HepG2 (cell line): ENCODE data around the gene NUTF2. TPM values are rescaled to one million over a fixed set of nuclear protein-coding genes. Genes with fewer than 3 reads are reported as not detected.
A peak's percentile ranks its signal among the peaks of the same experiment; 100 is the strongest.

Experiments used
- AGO1 ChIP-seq: fragments of 200-400 bp; formaldehyde crosslinking; IDR thresholded peaks from 2 replicates; pipeline ENCODE4 v1.6.1; 2017; ENCODE audit warnings: mild to moderate bottlenecking, low read depth, low read length, moderate library complexity; ENCODE audit not compliant: poor library complexity, severe bottlenecking
- CREM ChIP-seq, 2 experiments: sonication (generic) in 1 of 2; formaldehyde crosslinking in 1 of 2; IDR thresholded peaks; 2 replicates each; pipeline versions ENCODE4 v1.4.0 to v1.6.1; 2016 to 2020; ENCODE audit warnings: antibody characterized with exemption in 1 of 2, mild to moderate bottlenecking in 1 of 2, missing genetic modification reagents in 1 of 2
- FOXP1 ChIP-seq, 2 experiments: fragments of 450-650 bp in 1 of 2; IDR thresholded peaks; 2 replicates each; pipeline ENCODE4 v1.6.1; 2017 to 2018; ENCODE audit warnings: antibody characterized with exemption in 1 of 2
- GLI4 ChIP-seq: sonication (generic); formaldehyde crosslinking; IDR thresholded peaks from 2 replicates; pipeline ENCODE4 v1.5.1; 2020; ENCODE audit warnings: missing genetic modification reagents, mild to moderate bottlenecking, moderate library complexity, borderline replicate concordance
- KDM4B ChIP-seq: sonication (generic); formaldehyde crosslinking; IDR thresholded peaks from 2 replicates; pipeline ENCODE4 v1.4.0; 2020; ENCODE audit warnings: missing genetic modification reagents
- MEF2D ChIP-seq: sonication (generic); formaldehyde crosslinking; IDR thresholded peaks from 2 replicates; pipeline ENCODE4 v1.5.1; 2020; ENCODE audit warnings: mild to moderate bottlenecking, missing genetic modification reagents
- MTF1 ChIP-seq: sonication (generic); formaldehyde crosslinking; IDR thresholded peaks from 2 replicates; pipeline ENCODE4 v1.5.0; 2020; ENCODE audit warnings: missing genetic modification reagents
- NFKBIZ ChIP-seq: IDR thresholded peaks from 2 replicates; pipeline ENCODE4 v1.6.1; 2018; ENCODE audit warnings: missing genetic modification reagents, missing compliant biosample characterization
- PHF20 ChIP-seq: sonication (generic); formaldehyde crosslinking; IDR thresholded peaks from 2 replicates; pipeline ENCODE4 v1.5.0; 2020; ENCODE audit warnings: mild to moderate bottlenecking, missing genetic modification reagents
- PITX1 ChIP-seq: sonication (generic); formaldehyde crosslinking; IDR thresholded peaks from 2 replicates; pipeline ENCODE4 v1.5.1; 2020; ENCODE audit warnings: mild to moderate bottlenecking, missing genetic modification reagents
- POLR2AphosphoS5 ChIP-seq: IDR thresholded peaks from 2 replicates; pipeline ENCODE4 v1.6.1; 2012; ENCODE audit warnings: low read depth, low read length
- SIX1 ChIP-seq: sonication (generic); formaldehyde crosslinking; IDR thresholded peaks from 2 replicates; pipeline ENCODE4 v1.4.0; 2020; ENCODE audit warnings: missing genetic modification reagents, borderline replicate concordance
- SNAI1 ChIP-seq: sonication (generic); formaldehyde crosslinking; IDR thresholded peaks from 2 replicates; pipeline ENCODE4 v1.5.0; 2020; ENCODE audit warnings: mild to moderate bottlenecking, missing genetic modification reagents, borderline replicate concordance
- TBX3 ChIP-seq: fragments of 450-650 bp; IDR thresholded peaks from 2 replicates; pipeline ENCODE4 v1.6.1; 2017; ENCODE audit warnings: antibody characterized with exemption, mild to moderate bottlenecking, inconsistent platforms, borderline replicate concordance
- ZKSCAN8 ChIP-seq: IDR thresholded peaks from 2 replicates; pipeline ENCODE4 v1.6.1; 2016; ENCODE audit warnings: borderline replicate concordance, missing genetic modification reagents, missing compliant biosample characterization
- ZNF274 ChIP-seq: sonication (generic); formaldehyde crosslinking; IDR thresholded peaks from 2 replicates; pipeline ENCODE4 v1.5.1; 2020; ENCODE audit warnings: mild to moderate bottlenecking, missing genetic modification reagents
- ZNF546 ChIP-seq: sonication (generic); formaldehyde crosslinking; conservative IDR thresholded peaks from 2 replicates; pipeline ENCODE4 v1.8.1; 2023; ENCODE audit warnings: mild to moderate bottlenecking, missing genetic modification reagents
- ZNF660 ChIP-seq: sonication (generic); formaldehyde crosslinking; IDR thresholded peaks from 2 replicates; pipeline ENCODE4 v1.5.1; 2020; ENCODE audit warnings: mild to moderate bottlenecking, low read depth, missing genetic modification reagents, borderline replicate concordance
- ZNF7 ChIP-seq: IDR thresholded peaks from 2 replicates; pipeline ENCODE4 v1.6.1; 2016; ENCODE audit warnings: missing biosample characterization, missing genetic modification reagents
- ZNF780A ChIP-seq: sonication (generic); formaldehyde crosslinking; IDR thresholded peaks from 2 replicates; pipeline ENCODE4 v1.8.0; 2022; ENCODE audit warnings: mild to moderate bottlenecking, missing genetic modification reagents, moderate library complexity
- polyA plus RNA-seq, 8 experiments: library from polyadenylated mRNA; depleted of rRNA in 3 of 8; stranded (reverse) in 7 of 8; unstranded in 1 of 8; fragments of >200 nt; fragmentation: Illumina TruSeq in 4 of 8; extraction: Trizol in 4 of 8; gene quantifications; 2 replicates each; pipeline versions ENCODE4 v1.2.1 to v1.2.3, GENCODE V29; 2011 to 2016; ENCODE audit warnings: low read depth in 4 of 8, missing spikeins in 1 of 8, mixed read lengths in 1 of 8; ENCODE audit not compliant: insufficient read depth in 1 of 8
- total RNA-seq, 5 experiments: library from RNA; depleted of rRNA; stranded (reverse); fragments of >200 nt; fragmentation: Illumina TruSeq; extraction: Trizol; gene quantifications; 2 replicates each; pipeline ENCODE4 v1.2.3, GENCODE V29; 2016; ENCODE audit warnings: low read depth in 1 of 5
- TF ChIP-seq, protein P1 (sequence below): sonication (generic); formaldehyde crosslinking; IDR thresholded peaks from 2 replicates; pipeline ENCODE4 v1.5.0; 2020; ENCODE audit warnings: mild to moderate bottlenecking, missing genetic modification reagents
- TF ChIP-seq, protein P2 (sequence below): sonication (generic); formaldehyde crosslinking; IDR thresholded peaks from 2 replicates; pipeline ENCODE4 v1.4.0; 2020; ENCODE audit warnings: missing genetic modification reagents, borderline replicate concordance
- TF ChIP-seq, protein P3 (sequence below): sonication (generic); formaldehyde crosslinking; IDR thresholded peaks from 2 replicates; pipeline ENCODE4 v1.9.0; 2021; ENCODE audit warnings: missing genetic modification reagents, borderline replicate concordance

Gene NUTF2
- total and polyA plus RNA-seq, 2 of the 13 experiments (the other 11 are each of a cell fraction or from before 2014, with no cell fraction given), result 168 to 214 TPM

DNA sequence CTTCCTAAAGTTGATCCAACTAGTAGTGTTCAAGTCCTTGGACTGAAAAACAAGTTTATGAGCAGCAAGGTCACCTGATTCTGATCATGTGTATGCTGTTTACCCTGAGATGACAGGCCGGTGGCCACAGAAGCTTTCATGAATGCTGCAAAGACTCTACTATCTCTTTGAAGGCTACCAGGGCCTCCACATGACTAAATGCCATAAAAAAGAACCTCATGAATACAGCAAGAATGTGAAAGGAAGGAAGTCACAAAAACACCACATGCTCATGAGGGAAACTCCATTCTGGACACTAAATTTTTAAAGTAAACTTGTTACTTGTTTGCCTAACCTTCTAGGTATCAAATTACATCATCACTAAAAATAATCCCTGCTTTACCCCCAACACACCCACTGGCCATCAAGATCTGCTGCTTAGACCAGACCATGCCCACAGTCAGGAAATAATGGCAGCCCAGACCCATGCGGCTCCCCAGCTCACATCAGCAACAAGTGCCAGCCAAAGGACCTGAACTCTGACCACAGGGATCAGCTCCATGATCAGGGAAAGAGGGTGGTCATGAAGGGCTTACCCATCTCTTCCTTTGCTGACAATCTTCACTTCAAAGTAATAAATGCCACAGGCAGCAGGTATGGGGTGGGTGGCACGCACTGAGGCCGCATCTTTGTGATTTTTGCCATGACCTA lies 41.7 kb upstream of the NUTF2 start (continued):
- TF ChIP-seq CREM (IDR thresholded peaks at IDR 0.05) (0 out of 2 replicates have a peak, but pooled peaks have one; percentile 33), CREM (CRISPR knock-in tag; IDR thresholded peaks at IDR 0.05) (no peak), KDM4B (CRISPR knock-in tag) (no peak), GLI4 (CRISPR knock-in tag) (no peak), FOXP1 (IDR thresholded peaks at IDR 0.05) (no peak), FOXP1 (CRISPR knock-in tag; IDR thresholded peaks at IDR 0.05) (peak; percentile 74), MTF1 (CRISPR knock-in tag) (no peak), MEF2D (CRISPR knock-in tag) (no peak), ZKSCAN8 (CRISPR knock-in tag) (peak; percentile 26; the same call in 1 of the 2 replicates), ZNF7 (no peak), SNAI1 (CRISPR knock-in tag) (no peak), PHF20 (CRISPR knock-in tag) (no peak), ZNF274 (CRISPR knock-in tag) (no peak), POLR2AphosphoS5 (no peak), TBX3 (no peak), ZNF660 (CRISPR knock-in tag) (no peak), ZNF780A (CRISPR knock-in tag) (no peak), NFKBIZ (no peak), PITX1 (CRISPR knock-in tag) (no peak), SIX1 (CRISPR knock-in tag) (peak; percentile 89; the same call in 1 of the 2 replicates), ZNF546 (CRISPR knock-in tag) (no peak), AGO1 (no peak)
- TF ChIP-seq, protein P1, sequence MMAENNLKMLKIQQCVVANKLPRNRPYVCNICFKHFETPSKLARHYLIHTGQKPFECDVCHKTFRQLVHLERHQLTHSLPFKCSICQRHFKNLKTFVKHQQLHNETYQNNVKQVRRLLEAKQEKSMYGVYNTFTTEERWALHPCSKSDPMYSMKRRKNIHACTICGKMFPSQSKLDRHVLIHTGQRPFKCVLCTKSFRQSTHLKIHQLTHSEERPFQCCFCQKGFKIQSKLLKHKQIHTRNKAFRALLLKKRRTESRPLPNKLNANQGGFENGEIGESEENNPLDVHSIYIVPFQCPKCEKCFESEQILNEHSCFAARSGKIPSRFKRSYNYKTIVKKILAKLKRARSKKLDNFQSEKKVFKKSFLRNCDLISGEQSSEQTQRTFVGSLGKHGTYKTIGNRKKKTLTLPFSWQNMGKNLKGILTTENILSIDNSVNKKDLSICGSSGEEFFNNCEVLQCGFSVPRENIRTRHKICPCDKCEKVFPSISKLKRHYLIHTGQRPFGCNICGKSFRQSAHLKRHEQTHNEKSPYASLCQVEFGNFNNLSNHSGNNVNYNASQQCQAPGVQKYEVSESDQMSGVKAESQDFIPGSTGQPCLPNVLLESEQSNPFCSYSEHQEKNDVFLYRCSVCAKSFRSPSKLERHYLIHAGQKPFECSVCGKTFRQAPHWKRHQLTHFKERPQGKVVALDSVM (CRISPR knock-in tag), result peak; percentile 65
- TF ChIP-seq, protein P2, sequence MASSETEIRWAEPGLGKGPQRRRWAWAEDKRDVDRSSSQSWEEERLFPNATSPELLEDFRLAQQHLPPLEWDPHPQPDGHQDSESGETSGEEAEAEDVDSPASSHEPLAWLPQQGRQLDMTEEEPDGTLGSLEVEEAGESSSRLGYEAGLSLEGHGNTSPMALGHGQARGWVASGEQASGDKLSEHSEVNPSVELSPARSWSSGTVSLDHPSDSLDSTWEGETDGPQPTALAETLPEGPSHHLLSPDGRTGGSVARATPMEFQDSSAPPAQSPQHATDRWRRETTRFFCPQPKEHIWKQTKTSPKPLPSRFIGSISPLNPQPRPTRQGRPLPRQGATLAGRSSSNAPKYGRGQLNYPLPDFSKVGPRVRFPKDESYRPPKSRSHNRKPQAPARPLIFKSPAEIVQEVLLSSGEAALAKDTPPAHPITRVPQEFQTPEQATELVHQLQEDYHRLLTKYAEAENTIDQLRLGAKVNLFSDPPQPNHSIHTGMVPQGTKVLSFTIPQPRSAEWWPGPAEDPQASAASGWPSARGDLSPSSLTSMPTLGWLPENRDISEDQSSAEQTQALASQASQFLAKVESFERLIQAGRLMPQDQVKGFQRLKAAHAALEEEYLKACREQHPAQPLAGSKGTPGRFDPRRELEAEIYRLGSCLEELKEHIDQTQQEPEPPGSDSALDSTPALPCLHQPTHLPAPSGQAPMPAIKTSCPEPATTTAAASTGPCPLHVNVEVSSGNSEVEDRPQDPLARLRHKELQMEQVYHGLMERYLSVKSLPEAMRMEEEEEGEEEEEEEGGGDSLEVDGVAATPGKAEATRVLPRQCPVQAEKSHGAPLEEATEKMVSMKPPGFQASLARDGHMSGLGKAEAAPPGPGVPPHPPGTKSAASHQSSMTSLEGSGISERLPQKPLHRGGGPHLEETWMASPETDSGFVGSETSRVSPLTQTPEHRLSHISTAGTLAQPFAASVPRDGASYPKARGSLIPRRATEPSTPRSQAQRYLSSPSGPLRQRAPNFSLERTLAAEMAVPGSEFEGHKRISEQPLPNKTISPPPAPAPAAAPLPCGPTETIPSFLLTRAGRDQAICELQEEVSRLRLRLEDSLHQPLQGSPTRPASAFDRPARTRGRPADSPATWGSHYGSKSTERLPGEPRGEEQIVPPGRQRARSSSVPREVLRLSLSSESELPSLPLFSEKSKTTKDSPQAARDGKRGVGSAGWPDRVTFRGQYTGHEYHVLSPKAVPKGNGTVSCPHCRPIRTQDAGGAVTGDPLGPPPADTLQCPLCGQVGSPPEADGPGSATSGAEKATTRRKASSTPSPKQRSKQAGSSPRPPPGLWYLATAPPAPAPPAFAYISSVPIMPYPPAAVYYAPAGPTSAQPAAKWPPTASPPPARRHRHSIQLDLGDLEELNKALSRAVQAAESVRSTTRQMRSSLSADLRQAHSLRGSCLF, result no peak
- TF ChIP-seq, protein P3, sequence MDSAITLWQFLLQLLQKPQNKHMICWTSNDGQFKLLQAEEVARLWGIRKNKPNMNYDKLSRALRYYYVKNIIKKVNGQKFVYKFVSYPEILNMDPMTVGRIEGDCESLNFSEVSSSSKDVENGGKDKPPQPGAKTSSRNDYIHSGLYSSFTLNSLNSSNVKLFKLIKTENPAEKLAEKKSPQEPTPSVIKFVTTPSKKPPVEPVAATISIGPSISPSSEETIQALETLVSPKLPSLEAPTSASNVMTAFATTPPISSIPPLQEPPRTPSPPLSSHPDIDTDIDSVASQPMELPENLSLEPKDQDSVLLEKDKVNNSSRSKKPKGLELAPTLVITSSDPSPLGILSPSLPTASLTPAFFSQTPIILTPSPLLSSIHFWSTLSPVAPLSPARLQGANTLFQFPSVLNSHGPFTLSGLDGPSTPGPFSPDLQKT (CRISPR knock-in tag), result no peak
